DND-41 (cell line): Measurements from ENCODE around the gene ME3.

Source experiments
- ATAC-seq: fragments of 200-7000 bp; cut with Tn5 transposase; 3 replicates; pipeline ENCODE4 v1.9.1; 2021; ENCODE audit warnings: low read depth; ENCODE audit not compliant: insufficient read depth
- DNase-seq: peaks from one replicate; pipeline ENCODE4 v3.0.0-alpha.2; 2020
- H2AFZ ChIP-seq: 2 replicates; pipeline ENCODE4 v1.6.0; 2012; ENCODE audit warnings: low read depth, low read length
- H3K27ac ChIP-seq: 2 replicates; pipeline ENCODE4 v1.5.1; 2012; ENCODE audit warnings: low read length, inconsistent platforms
- H3K27me3 ChIP-seq: fragments of 200-600 bp; sonication (generic); 2 replicates; pipeline ENCODE4 v1.6.0; 2012; ENCODE audit warnings: low read length, mild to moderate bottlenecking, inconsistent platforms; ENCODE audit not compliant: insufficient read depth, poor library complexity
- H3K36me3 ChIP-seq: 2 replicates; pipeline ENCODE4 v1.5.1; 2012; ENCODE audit warnings: low read length, inconsistent platforms; ENCODE audit not compliant: insufficient read depth
- H3K4me1 ChIP-seq: 2 replicates; pipeline ENCODE4 v1.5.1; 2012; ENCODE audit warnings: mild to moderate bottlenecking, low read length; ENCODE audit not compliant: insufficient read depth
- H3K4me2 ChIP-seq: 2 replicates; pipeline ENCODE4 v1.6.0; 2012; ENCODE audit warnings: mild to moderate bottlenecking, moderate library complexity, low read length, inconsistent platforms; ENCODE audit not compliant: insufficient read depth
- H3K4me3 ChIP-seq, 2 experiments: fragments of 200-600 bp in 1 of 2; shearing (Covaris generic) in 1 of 2; 2 replicates each; pipeline ENCODE4 v1.5.1; 2012 to 2016; ENCODE audit warnings: inconsistent platforms in 2 of 2, low read length in 2 of 2, mild to moderate bottlenecking in 2 of 2, low read depth in 1 of 2, moderate library complexity in 1 of 2
- H3K79me2 ChIP-seq: 2 replicates; pipeline ENCODE4 v1.6.0; 2012; ENCODE audit warnings: low read length, inconsistent platforms; ENCODE audit not compliant: insufficient read depth
- H3K9ac ChIP-seq: 2 replicates; pipeline ENCODE4 v1.6.0; 2012; ENCODE audit warnings: low read depth, mild to moderate bottlenecking, inconsistent platforms, low read length, moderate library complexity
- H3K9me3 ChIP-seq: 2 replicates; pipeline ENCODE4 v1.5.1; 2012; ENCODE audit warnings: low read length, moderate library complexity, mild to moderate bottlenecking, inconsistent platforms; ENCODE audit not compliant: insufficient read depth, severe bottlenecking
- H4K20me1 ChIP-seq: 2 replicates; pipeline ENCODE4 v1.6.0; 2012; ENCODE audit warnings: low read length; ENCODE audit not compliant: insufficient read depth
- EZH2 ChIP-seq: IDR thresholded peaks from 3 replicates; pipeline ENCODE4 v1.6.1; 2012; ENCODE audit warnings: borderline replicate concordance, low read depth, mild to moderate bottlenecking, moderate library complexity, low read length, inconsistent platforms; ENCODE audit not compliant: severe bottlenecking
- TF ChIP-seq, protein P1 (sequence below): IDR thresholded peaks from 2 replicates; pipeline ENCODE4 v1.5.1; 2012; ENCODE audit warnings: borderline replicate concordance, low read length, moderate library complexity, mild to moderate bottlenecking; ENCODE audit not compliant: poor library complexity, severe bottlenecking; ENCODE audit errors: extremely low read depth

ME3 gene

DNA sequence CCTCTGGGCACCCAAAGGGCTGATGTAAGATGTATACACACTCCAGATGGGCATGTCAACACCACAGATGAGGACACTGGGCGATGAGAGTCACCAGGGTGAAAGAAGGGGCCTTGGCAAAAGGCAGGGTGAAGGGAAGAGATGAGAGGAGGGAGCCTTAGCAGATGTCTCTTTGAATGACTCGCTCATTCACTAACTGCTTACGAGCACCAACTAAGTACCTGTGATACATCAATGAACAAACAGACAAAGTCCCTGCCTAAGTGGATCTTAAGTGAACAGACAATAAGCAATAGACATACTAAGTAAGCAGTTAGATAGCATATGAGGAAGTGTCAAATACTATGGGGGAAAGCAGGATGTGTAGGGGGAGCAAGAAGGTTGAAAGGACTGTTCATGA is 7.5 kb downstream of the ME3 start:
- Histone ChIP-seq H3K4me2 (no peak overlapping the region), H3K27ac (no peak overlapping the region), H3K79me2 (no peaks in the 10 kb centered on the region), H3K9ac (no peak overlapping the region), H3K9me3 (no peaks in the 10 kb centered on the region), H3K4me1 (no peaks in the 10 kb centered on the region), H3K36me3 (no peaks in the 10 kb centered on the region), H3K4me3 (no peak overlapping the region), H3K27me3 (peaks cover 3% of the 10 kb centered on the region), H2AFZ (no peak overlapping the region), H4K20me1 (no peaks in the 10 kb centered on the region)
- no peak for DNase-seq
- TF ChIP-seq, protein P1, sequence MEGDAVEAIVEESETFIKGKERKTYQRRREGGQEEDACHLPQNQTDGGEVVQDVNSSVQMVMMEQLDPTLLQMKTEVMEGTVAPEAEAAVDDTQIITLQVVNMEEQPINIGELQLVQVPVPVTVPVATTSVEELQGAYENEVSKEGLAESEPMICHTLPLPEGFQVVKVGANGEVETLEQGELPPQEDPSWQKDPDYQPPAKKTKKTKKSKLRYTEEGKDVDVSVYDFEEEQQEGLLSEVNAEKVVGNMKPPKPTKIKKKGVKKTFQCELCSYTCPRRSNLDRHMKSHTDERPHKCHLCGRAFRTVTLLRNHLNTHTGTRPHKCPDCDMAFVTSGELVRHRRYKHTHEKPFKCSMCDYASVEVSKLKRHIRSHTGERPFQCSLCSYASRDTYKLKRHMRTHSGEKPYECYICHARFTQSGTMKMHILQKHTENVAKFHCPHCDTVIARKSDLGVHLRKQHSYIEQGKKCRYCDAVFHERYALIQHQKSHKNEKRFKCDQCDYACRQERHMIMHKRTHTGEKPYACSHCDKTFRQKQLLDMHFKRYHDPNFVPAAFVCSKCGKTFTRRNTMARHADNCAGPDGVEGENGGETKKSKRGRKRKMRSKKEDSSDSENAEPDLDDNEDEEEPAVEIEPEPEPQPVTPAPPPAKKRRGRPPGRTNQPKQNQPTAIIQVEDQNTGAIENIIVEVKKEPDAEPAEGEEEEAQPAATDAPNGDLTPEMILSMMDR, result no peak
- no peak for TF ChIP-seq EZH2
- ATAC-seq, result no peak

DNA sequence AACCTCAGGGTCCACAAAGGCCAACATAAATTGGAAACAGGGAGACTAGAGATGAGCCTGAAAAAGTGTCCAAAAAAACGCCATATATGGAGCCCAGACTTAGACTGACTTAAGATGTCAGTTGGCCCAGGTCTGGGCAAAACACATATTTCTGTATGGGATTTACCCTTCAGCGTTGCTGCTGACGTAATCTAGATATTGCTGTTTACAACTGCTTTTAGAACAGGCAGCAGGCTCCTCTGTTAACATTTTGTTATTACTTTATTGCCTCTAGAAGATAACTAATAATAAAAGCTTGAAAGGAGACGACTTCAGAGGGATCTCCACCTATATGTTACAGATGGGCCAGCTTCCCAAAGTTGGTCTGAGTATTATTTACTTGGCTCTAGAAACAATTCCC is 8.7 kb downstream of the ME3 start:
- H3K27ac ChIP-seq, result no peak overlapping the region
- H3K4me1 ChIP-seq, result no peaks in the 10 kb centered on the region
- H3K36me3 ChIP-seq, result no peaks in the 10 kb centered on the region
- no peak for TF ChIP-seq EZH2
- TF ChIP-seq, protein P1, result no peak
- ATAC-seq (no peak), DNase-seq (no peak)
- H3K27me3 ChIP-seq, result peaks cover 3% of the 10 kb centered on the region
- no peak overlapping the region for H3K9ac ChIP-seq
- H2AFZ ChIP-seq, result no peak overlapping the region
- H3K9me3 ChIP-seq, result no peaks in the 10 kb centered on the region
- H3K4me3 ChIP-seq, result no peak overlapping the region
- H3K79me2 ChIP-seq, result no peaks in the 10 kb centered on the region
- H3K4me2 ChIP-seq, result no peak overlapping the region
- no peaks in the 10 kb centered on the region for H4K20me1 ChIP-seq

DNA sequence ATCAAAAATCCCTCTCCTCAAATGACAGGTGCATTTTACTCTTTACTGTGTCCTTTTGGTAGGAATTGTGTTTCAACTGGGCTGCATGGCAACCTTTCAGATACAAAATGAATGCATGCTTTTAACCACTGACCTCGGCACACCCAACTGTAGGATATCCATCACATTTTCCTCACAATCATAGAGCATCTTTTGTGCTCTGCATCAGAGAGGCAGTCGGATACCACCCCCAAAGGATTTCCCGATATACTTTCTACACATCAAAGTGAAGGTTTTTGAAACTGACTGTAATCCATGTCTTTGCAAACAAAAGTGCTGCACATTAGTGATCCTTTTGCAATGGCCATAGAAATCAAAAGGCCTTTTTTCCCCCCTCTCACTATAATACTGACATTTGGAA is 9.1 kb downstream of the ME3 start:
- Histone ChIP-seq H3K27ac (no peak overlapping the region), H3K4me2 (no peak overlapping the region), H2AFZ (no peak overlapping the region), H3K27me3 (peaks cover 3% of the 10 kb centered on the region), H4K20me1 (no peaks in the 10 kb centered on the region), H3K4me3 (no peak overlapping the region), H3K4me1 (no peaks in the 10 kb centered on the region), H3K9me3 (no peaks in the 10 kb centered on the region), H3K36me3 (no peaks in the 10 kb centered on the region), H3K79me2 (no peaks in the 10 kb centered on the region), H3K9ac (no peak overlapping the region)
- no peak for DNase-seq
- ATAC-seq, result no peak
- TF ChIP-seq, protein P1, result no peak
- TF ChIP-seq EZH2, result no peak

DNA sequence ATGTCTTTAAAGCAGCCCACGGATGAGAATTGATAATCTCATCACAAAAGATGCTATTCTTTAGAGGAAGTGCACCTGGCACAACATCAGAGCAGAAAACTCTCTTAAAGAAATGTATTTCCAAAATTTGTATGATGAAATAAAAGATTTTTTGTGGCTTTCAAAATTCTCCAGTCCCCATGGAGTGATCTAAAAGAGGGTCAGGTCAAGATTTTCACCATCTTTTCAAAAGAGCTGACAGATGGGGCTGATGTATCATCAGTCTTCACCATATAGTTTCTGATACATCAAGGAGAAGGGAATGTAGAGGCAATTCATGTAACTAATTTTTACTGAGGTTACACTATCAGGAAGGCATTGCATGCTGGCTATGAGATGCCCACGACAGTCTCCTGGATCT is 11.7 kb downstream of the ME3 start:
- H3K79me2 ChIP-seq, result no peaks in the 10 kb centered on the region
- ATAC-seq (no peak), DNase-seq (no peak)
- no peaks in the 10 kb centered on the region for H3K36me3 ChIP-seq
- TF ChIP-seq, protein P1, result no peak
- TF ChIP-seq EZH2, result no peak
- H3K27ac ChIP-seq, result no peak overlapping the region
- no peak overlapping the region for H3K4me2 ChIP-seq
- H3K4me1 ChIP-seq, result no peaks in the 10 kb centered on the region
- no peaks in the 10 kb centered on the region for H3K9me3 ChIP-seq
- H3K9ac ChIP-seq, result no peak overlapping the region
- peaks cover 3% of the 10 kb centered on the region for H3K27me3 ChIP-seq
- no peak overlapping the region for H2AFZ ChIP-seq
- no peak overlapping the region for H3K4me3 ChIP-seq
- no peaks in the 10 kb centered on the region for H4K20me1 ChIP-seq
